ENCODE data around the gene MSI2. TPM values are rescaled to one million over a fixed set of nuclear protein-coding genes. Genes with fewer than 3 reads are reported as not detected.

Gene MSI2
- total RNA-seq, 1 donor from 2014 or later: 67.9 TPM

- no peak overlapping the region for H3K4me3 Mint-ChIP-seq (ENCODE audit: unreplicated experiment)
- Histone ChIP-seq H3K79me2 (ENCODE audit: insufficient read depth, low read length) (peaks cover 2% of the 10 kb centered on the region), H3K4me3 (ENCODE audit: insufficient read depth, low read depth, low read length) (no peak overlapping the region), H4K20me1 (ENCODE audit: insufficient read depth, low read length) (peaks cover 8% of the 10 kb centered on the region), H3K27me3 (ENCODE audit: insufficient read depth, low read length) (no peaks in the 10 kb centered on the region), H3K9me3 (ENCODE audit: insufficient read depth, low read depth, low read length) (no peaks in the 10 kb centered on the region), H3K9ac (ENCODE audit: low read length) (peak overlapping the region; percentile 20), H3K27ac (ENCODE audit: low read depth, low read length) (no peak overlapping the region), H3K4me1 (ENCODE audit: insufficient read depth, low read length) (peaks cover 28% of the 10 kb centered on the region), H3K4me2 (ENCODE audit: low read length) (peak overlapping the region; percentile 60), H3K36me3 (ENCODE audit: insufficient read depth, low read length) (no peaks in the 10 kb centered on the region), H2AFZ (ENCODE audit: low read depth, low read length) (no peak overlapping the region)
- H3K4me1 Mint-ChIP-seq (ENCODE audit: low read depth, unreplicated experiment): peaks cover 17% of the 10 kb centered on the region
- no peak for FAIRE-seq
- peak; percentile 55 for DNase-seq (ENCODE audit: low read depth)
- no peak overlapping the region for H3K27ac Mint-ChIP-seq (ENCODE audit: unreplicated experiment)
- peaks cover 8% of the 10 kb centered on the region for H3K36me3 Mint-ChIP-seq (ENCODE audit: low read depth, unreplicated experiment)
- no peak for TF ChIP-seq EZH2 (IDR thresholded peaks at IDR 0.05; ENCODE audit: insufficient read depth, low read length)
- TF ChIP-seq, protein P1, sequence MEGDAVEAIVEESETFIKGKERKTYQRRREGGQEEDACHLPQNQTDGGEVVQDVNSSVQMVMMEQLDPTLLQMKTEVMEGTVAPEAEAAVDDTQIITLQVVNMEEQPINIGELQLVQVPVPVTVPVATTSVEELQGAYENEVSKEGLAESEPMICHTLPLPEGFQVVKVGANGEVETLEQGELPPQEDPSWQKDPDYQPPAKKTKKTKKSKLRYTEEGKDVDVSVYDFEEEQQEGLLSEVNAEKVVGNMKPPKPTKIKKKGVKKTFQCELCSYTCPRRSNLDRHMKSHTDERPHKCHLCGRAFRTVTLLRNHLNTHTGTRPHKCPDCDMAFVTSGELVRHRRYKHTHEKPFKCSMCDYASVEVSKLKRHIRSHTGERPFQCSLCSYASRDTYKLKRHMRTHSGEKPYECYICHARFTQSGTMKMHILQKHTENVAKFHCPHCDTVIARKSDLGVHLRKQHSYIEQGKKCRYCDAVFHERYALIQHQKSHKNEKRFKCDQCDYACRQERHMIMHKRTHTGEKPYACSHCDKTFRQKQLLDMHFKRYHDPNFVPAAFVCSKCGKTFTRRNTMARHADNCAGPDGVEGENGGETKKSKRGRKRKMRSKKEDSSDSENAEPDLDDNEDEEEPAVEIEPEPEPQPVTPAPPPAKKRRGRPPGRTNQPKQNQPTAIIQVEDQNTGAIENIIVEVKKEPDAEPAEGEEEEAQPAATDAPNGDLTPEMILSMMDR (IDR thresholded peaks at IDR 0.05; ENCODE audit: insufficient read depth, low read depth, low read length): no peak
- peaks cover 2% of the 10 kb centered on the region for H3K9me3 Mint-ChIP-seq (ENCODE audit: unreplicated experiment)
- H3K27me3 Mint-ChIP-seq (ENCODE audit: low read depth, unreplicated experiment): no peaks in the 10 kb centered on the region
These were observed 292.4 kb downstream of the MSI2 start for GRCh38 chr17:57548421-57549410.

DNA sequence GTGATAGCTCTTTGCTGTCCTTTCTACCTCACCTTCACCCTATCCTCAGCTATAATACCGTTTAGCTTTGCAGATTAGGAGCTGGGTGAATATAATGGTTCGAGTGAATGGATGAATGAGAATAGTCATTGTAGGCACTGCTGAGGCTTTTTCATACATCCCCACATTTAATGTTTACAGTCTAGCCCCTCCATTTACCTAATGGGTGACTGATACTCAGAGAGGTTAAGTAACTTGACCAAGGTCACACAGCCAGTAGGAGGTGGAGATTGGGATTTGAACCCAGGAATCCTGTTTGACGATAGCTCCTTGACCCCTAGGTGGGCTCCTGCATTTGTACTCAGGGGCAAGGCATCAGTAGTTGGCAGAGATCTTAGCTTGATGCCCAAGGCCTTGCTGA, 293.1 kb downstream of the MSI2 start:
- no peak for FAIRE-seq

More for the DNA sequence above, 293.1 kb downstream of the MSI2 start:
- Histone ChIP-seq H4K20me1 (ENCODE audit: insufficient read depth, low read length) (peaks cover 8% of the 10 kb centered on the region), H3K9ac (ENCODE audit: low read length) (no peak overlapping the region), H3K79me2 (ENCODE audit: insufficient read depth, low read length) (peaks cover 2% of the 10 kb centered on the region), H3K4me1 (ENCODE audit: insufficient read depth, low read length) (peaks cover 36% of the 10 kb centered on the region), H3K4me3 (ENCODE audit: insufficient read depth, low read depth, low read length) (no peak overlapping the region), H3K27ac (ENCODE audit: low read depth, low read length) (no peak overlapping the region), H3K27me3 (ENCODE audit: insufficient read depth, low read length) (no peaks in the 10 kb centered on the region), H3K4me2 (ENCODE audit: low read length) (no peak overlapping the region), H3K9me3 (ENCODE audit: insufficient read depth, low read depth, low read length) (no peaks in the 10 kb centered on the region), H2AFZ (ENCODE audit: low read depth, low read length) (no peak overlapping the region), H3K36me3 (ENCODE audit: insufficient read depth, low read length) (no peaks in the 10 kb centered on the region)
- no peak for TF ChIP-seq EZH2 (IDR thresholded peaks at IDR 0.05; ENCODE audit: insufficient read depth, low read length)
- TF ChIP-seq, protein P1 (IDR thresholded peaks at IDR 0.05; ENCODE audit: insufficient read depth, low read depth, low read length): no peak
- Mint-ChIP-seq H3K4me1 (ENCODE audit: low read depth, unreplicated experiment) (peaks cover 22% of the 10 kb centered on the region), H3K27me3 (ENCODE audit: low read depth, unreplicated experiment) (no peaks in the 10 kb centered on the region), H3K27ac (ENCODE audit: unreplicated experiment) (no peak overlapping the region), H3K9me3 (ENCODE audit: unreplicated experiment) (peaks cover 2% of the 10 kb centered on the region), H3K4me3 (ENCODE audit: unreplicated experiment) (no peak overlapping the region), H3K36me3 (ENCODE audit: low read depth, unreplicated experiment) (peaks cover 8% of the 10 kb centered on the region)
- DNase-seq (ENCODE audit: low read depth): no peak
